B cell (primary cell): ENCODE results near the gene PLCB1.

Experiments used
- EZH2 ChIP-seq: IDR thresholded peaks from 2 replicates; pipeline ENCODE4 v1.6.1; 2012; ENCODE audit warnings: borderline replicate concordance, low read depth, mild to moderate bottlenecking, moderate library complexity, low read length; ENCODE audit not compliant: insufficient read depth, poor library complexity, severe bottlenecking
- TF ChIP-seq, protein P1 (sequence below): fragments of 200-600 bp; IDR thresholded peaks from one replicate; pipeline ENCODE4 v1.8.0; 2022; ENCODE audit warnings: antibody characterized with exemption, mild to moderate bottlenecking

DNA sequence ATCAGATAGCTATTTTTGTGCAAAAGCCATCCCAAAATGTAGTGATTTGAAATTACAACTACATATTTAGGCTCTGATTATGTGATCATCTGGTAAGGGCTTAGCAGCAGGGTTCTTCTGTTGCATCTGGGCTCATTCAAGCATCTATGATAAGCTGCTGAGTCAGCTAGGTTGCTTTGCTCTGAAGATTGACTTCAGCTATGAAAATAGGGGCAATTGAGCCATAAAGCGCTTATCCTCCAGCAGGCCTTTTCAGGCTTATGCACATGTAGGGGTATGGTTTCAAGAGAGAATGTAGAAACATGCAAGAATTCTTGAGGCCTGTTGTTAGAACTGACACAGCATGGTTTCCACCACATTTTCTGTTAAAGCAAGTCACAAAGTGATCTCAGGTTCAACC lies 114.1 kb downstream of the PLCB1 start:
- TF ChIP-seq, protein P1, sequence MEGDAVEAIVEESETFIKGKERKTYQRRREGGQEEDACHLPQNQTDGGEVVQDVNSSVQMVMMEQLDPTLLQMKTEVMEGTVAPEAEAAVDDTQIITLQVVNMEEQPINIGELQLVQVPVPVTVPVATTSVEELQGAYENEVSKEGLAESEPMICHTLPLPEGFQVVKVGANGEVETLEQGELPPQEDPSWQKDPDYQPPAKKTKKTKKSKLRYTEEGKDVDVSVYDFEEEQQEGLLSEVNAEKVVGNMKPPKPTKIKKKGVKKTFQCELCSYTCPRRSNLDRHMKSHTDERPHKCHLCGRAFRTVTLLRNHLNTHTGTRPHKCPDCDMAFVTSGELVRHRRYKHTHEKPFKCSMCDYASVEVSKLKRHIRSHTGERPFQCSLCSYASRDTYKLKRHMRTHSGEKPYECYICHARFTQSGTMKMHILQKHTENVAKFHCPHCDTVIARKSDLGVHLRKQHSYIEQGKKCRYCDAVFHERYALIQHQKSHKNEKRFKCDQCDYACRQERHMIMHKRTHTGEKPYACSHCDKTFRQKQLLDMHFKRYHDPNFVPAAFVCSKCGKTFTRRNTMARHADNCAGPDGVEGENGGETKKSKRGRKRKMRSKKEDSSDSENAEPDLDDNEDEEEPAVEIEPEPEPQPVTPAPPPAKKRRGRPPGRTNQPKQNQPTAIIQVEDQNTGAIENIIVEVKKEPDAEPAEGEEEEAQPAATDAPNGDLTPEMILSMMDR = no peak
- TF ChIP-seq EZH2 = no peak
